A673 (cell line): ENCODE measurements around the gene GSG1L.

Source experiments
- CTCF ChIP-seq: fragments of 300-800, 200-600 bp; sonication (generic); conservative IDR thresholded peaks from 2 replicates; pipeline ENCODE4 v1.5.1; 2017; ENCODE audit warnings: low read depth, mild to moderate bottlenecking, antibody characterized with exemption, low read length, moderate library complexity, mixed read lengths
- EZH2 ChIP-seq: fragments of 200-600 bp; sonication (generic); IDR thresholded peaks from 2 replicates; pipeline ENCODE4 v1.6.1; 2017; ENCODE audit warnings: borderline replicate concordance, low read depth, mild to moderate bottlenecking, mixed read lengths, antibody characterized with exemption, low read length; ENCODE audit not compliant: poor library complexity, severe bottlenecking

- no peak for TF ChIP-seq CTCF
- no peak for TF ChIP-seq EZH2
These were observed 161.6 kb downstream of the GSG1L start for GRCh38 chr16:27901956-27902355.
